ENCODE measurements around the gene CDH4. TPM values are rescaled to one million over a fixed set of nuclear protein-coding genes. Genes with fewer than 3 reads are reported as not detected.

The CDH4 gene
- total and polyA plus RNA-seq, 2 of the 13 experiments (the other 11 are each of a cell fraction or from before 2014, with no cell fraction given): not detected

DNA sequence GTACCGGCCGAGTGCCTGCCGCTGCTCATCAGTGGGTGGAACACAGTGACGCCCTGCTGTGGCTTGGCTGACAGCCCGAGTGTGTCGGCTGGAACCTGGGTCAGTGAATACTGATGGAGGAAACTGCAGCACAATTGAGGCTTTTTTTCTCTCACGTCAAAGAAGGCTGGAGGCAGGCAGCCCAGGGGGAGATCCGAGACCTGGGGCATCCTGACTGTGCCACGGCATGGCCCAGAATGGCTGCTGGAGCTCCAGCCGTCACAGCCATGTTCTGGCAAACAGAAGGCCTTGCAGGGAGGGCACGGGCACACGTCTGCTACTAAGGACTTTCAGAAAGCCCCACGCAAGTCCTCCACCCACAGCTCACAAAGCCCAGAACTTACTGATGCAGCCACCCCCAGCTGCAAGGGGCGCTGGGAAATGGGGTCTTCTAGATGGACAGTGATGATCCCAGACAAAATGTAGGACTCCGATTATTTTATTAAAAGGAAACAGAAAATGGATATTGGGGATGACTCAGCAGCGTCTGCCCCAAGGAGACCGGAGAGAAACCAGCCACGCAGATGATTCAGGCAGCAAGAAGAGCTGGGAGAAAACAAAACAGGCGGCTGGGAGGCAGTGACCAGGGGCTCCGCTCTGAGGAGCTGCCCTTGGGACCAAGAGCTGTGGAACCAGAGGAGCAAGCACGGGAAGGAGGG is 673.6 kb downstream of the CDH4 start:
- Histone ChIP-seq H3K79me2 (ENCODE audit: insufficient read depth, low read length) (no peaks in the 10 kb centered on the region), H3K9ac (ENCODE audit: insufficient read depth, low read depth, low read length) (no peak overlapping the region), H4K20me1 (ENCODE audit: insufficient read depth, low read length) (no peaks in the 10 kb centered on the region; the same call in 1 of the 2 replicates), H3K4me2 (ENCODE audit: low read depth, low read length) (no peak overlapping the region), H3K27me3 (ENCODE audit: control insufficient read depth in 1 of 2, insufficient read depth in 2 of 2, low read length in 2 of 2) (peaks cover 22 to 71% of the 10 kb centered on the region in 2 experiments), H2AFZ (ENCODE audit: low read length) (no peak overlapping the region), H3K4me3 (replicated peaks in 1 of 3; ENCODE audit: insufficient read depth in 1 of 3, low read depth in 2 of 3, low read length in 3 of 3) (no peak overlapping the region), H3K27ac (ENCODE audit: extremely low read length, insufficient read depth, low read length) (no peak overlapping the region), H3K36me3 (replicated peaks in 1 of 2; ENCODE audit: control insufficient read depth in 1 of 2, insufficient read depth in 2 of 2, low read length in 2 of 2) (no peaks in the 10 kb centered on the region), H3K9me3 (ENCODE audit: low read length) (no peaks in the 10 kb centered on the region), H3K4me1 (ENCODE audit: insufficient read depth, low read length) (no peaks in the 10 kb centered on the region)
- ATAC-seq: no peak; the same call in 2 of the 3 replicates
- no TSS peak for BruUV-seq (replicated peaks)
- DNase-seq (ENCODE audit: low spot score): no peak
- WGBS (ENCODE audit: low lambda C conversion rate): 22% methylated on average over 21 of the region's 21 CpGs
- ChIA-PET POLR2A (no interaction called here), CTCF (ENCODE audit: low intra/inter-chr PET ratio, low total read pairs) (no interaction called here)
- FAIRE-seq: no peak
- in situ Hi-C loops (cut with HindIII; ENCODE audit: extremely low pct_ligation_motif_present, low pct_unique_long_range_greater_than_20kb): no loop called here
- intact Hi-C loops (cut with micrococcal nuclease; ENCODE audit: unreplicated experiment): no loop called here
- peak; percentile 75 for TF ChIP-seq NFE2L2 (IDR thresholded peaks at IDR 0.05; ENCODE audit: low read length)
- TF ChIP-seq ZNF430 (CRISPR knock-in tag; IDR thresholded peaks at IDR 0.05): no peak
- TF ChIP-seq ZNF224 (CRISPR knock-in tag; IDR thresholded peaks at IDR 0.05): 0 out of 2 replicates have a peak, but pooled peaks have one; percentile 24
- no peak for TF ChIP-seq EHMT2 (IDR thresholded peaks at IDR 0.05; ENCODE audit: borderline replicate concordance, low read depth, low read length)

DNA sequence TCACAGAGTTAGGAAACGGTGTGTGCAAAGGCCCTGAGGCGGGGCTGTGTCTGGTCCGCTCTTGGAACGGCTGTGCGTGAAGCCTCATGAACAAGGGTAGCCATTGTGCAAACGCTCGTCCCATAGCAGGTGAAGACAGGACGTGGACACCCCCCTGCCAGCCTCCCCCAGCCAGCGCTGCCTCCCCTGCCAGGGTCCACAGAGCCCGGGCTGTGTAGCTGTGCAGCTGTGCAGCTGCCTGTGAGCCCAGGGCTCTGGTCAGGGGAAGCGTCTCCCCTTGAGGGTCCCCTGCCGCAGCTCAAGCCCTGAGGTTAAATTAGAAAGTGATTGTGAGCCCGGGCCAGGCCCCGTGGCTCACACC is 674.2 kb downstream of the CDH4 start:
- Histone ChIP-seq H3K79me2 (ENCODE audit: insufficient read depth, low read length) (no peaks in the 10 kb centered on the region), H3K4me1 (ENCODE audit: insufficient read depth, low read length) (no peaks in the 10 kb centered on the region), H3K4me3 (replicated peaks in 1 of 3; ENCODE audit: insufficient read depth in 1 of 3, low read depth in 2 of 3, low read length in 3 of 3) (no peak overlapping the region), H3K9ac (ENCODE audit: insufficient read depth, low read depth, low read length) (no peak overlapping the region), H3K27me3 (ENCODE audit: control insufficient read depth in 1 of 2, insufficient read depth in 2 of 2, low read length in 2 of 2) (peaks cover 22 to 77% of the 10 kb centered on the region in 2 experiments), H3K9me3 (ENCODE audit: low read length) (no peaks in the 10 kb centered on the region), H4K20me1 (ENCODE audit: insufficient read depth, low read length) (no peaks in the 10 kb centered on the region; the same call in 1 of the 2 replicates), H3K4me2 (ENCODE audit: low read depth, low read length) (no peak overlapping the region), H3K36me3 (replicated peaks in 1 of 2; ENCODE audit: control insufficient read depth in 1 of 2, insufficient read depth in 2 of 2, low read length in 2 of 2) (no peaks in the 10 kb centered on the region), H2AFZ (ENCODE audit: low read length) (no peak overlapping the region), H3K27ac (ENCODE audit: extremely low read length, insufficient read depth, low read length) (no peak overlapping the region)
- WGBS (ENCODE audit: low lambda C conversion rate): 22% methylated on average over 14 of the region's 14 CpGs
- TF ChIP-seq ZNF768 (CRISPR knock-in tag; IDR thresholded peaks at IDR 0.05): peak; percentile 45; the same call in 1 of the 2 replicates
- TF ChIP-seq ZNF20 (CRISPR knock-in tag; IDR thresholded peaks at IDR 0.05): no peak
- DNase-seq (ENCODE audit: low spot score) (no peak), ATAC-seq (no peak), FAIRE-seq (no peak)
- ChIA-PET CTCF (ENCODE audit: low intra/inter-chr PET ratio, low total read pairs) (no interaction called here), POLR2A (no interaction called here)
- in situ Hi-C loops (cut with HindIII; ENCODE audit: extremely low pct_ligation_motif_present, low pct_unique_long_range_greater_than_20kb): no loop called here
- intact Hi-C loops (cut with micrococcal nuclease; ENCODE audit: unreplicated experiment): no loop called here
- no TSS peak for BruUV-seq (replicated peaks)

Measured in HepG2 (cell line).